Stimulated activated CD8-positive, alpha-beta memory T cell treated with anti-CD3 and anti-CD28 coated beads, Interleukin-15, amount 100 ng/mL, for 48 hours (primary cell): Measurements from ENCODE around the gene TIGD6.
"Not testable (repeated sequence)": the region's sequence is repeated elsewhere in the genome, so short reads cannot be mapped to it uniquely, and the experiment has no call there.

Experiments
- DNase-seq, 2 donors: peaks; one replicate each; pipeline ENCODE4 v3.0.0-alpha.2; 2020; ENCODE audit warnings: low read depth in 2 of 2

TIGD6 gene

DNA sequence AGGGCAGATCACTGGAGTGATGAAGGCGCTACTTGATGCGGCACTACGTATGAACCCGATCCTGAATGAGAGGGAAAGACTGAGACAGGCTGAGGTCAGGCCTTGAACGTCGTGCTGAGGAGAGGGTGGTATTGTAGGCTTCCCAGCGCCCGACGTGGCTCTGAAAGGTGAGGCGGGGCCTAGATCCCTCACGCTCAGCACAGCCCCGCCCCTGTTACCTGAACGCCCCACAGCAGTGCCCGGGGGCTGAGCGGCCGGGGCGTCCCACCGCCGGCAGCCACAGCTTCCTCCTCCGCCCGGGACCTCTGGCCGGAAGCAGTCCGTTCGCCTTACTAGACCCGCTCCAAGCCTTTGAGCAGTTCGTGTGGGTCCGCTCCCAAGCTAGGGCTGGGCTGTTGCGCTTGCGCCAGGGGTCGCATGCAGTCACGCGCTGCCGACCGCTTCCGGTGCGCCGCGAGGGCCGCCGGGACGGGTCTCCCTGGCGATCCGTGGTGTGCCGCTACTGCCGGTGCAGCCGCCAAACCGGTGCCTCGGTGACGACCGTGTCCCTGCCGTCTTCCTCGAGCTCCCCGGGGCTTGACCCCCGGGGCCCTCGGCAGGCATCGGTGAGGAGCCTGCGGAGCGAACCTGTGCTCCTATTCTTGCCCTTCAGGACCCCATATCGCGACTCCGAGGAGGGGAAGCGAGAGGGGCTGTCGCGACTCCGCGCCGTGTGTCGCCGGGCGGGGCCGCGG, at the start of gene TIGD6, which contains the start of gene HMGXB3:
Gene TIGD6 (minus strand): TSS at position 399 of the 734 bp plus-strand sequence. CDS start 4,306 bp downstream, outside the sequence.
Gene HMGXB3 (plus strand): TSS at position 484 of the 734 bp plus-strand sequence. CDS start 4,114 bp downstream, outside the sequence.
- DNase-seq: peak; percentile 90 to 92

DNA sequence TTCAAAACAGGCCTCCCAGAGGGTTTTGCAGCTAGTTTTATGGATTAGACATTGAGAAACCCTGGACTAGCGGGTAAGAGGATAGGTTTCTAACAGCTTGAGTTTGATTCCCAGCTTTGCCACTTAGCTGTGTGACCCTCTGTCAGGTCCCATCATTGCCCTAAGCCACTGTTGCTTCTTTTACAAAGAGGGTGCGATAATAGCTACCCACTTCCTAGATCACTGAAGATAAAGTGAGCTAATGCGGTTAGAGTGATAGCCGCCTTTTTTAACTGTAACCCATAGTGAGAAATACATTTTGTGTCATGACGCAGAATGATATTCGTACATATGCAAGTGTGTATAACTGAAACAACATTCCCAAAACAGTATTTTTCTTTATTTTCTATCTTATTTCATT, 45.6 kb upstream of the TIGD6 start:
- no peak for DNase-seq

DNA sequence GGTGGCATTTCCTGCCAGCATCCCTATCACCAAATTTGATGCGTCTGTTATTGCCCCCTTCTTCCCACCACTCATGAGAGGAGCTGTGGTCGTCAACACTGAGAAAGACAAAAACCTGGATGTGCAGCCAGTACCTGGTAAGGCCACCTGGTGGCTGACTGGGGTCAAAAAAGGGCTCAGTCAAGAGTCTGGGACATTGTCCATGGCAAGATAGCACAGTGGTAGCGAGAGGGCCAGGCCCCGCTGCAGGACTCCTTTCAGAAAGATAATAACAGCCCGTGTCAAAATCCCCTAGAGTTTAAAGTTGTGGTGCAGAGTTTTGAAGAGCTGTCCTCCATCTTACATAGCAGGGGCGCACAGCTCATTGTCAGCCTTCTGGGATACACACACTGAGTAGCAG, 45.1 kb upstream of the TIGD6 start:
- no peak for DNase-seq

DNA sequence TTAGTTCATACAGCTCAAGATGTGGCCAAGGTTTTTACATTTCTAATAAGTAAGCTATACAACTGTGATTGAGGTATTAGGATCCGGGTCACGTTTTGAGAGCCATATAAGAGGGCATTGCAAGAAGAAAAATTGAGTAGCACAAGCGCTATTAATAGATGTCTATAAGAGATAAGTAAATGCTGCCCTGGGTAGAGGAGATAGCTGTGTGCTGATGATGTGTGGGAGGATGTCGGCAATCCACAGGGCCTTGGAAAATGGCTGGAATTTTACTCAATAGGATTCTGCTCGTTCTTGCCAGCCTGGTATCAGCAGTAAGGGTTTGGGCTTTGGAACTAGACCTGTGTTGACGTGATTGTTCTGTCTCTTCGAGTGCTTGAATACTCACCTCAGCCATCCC, 44.3 kb upstream of the TIGD6 start:
- no peak for DNase-seq

DNA sequence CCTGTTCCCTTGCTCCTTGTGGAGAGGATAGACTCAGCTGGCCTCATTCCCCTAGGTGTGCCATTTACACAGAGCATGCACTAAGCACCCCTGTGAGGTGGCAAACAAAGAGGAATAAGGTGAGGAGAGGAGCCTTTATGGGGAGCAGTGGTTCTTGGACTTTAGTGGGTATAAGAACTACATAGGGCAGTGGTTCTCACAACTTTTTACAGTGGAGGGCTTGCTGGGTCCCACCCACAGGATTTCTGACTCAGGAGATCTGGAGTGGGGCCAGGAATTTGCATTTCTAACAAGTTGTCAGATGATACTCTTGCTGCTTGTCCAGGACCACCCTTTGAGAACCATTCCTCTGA, 43.9 kb upstream of the TIGD6 start:
- DNase-seq: no peak

DNA sequence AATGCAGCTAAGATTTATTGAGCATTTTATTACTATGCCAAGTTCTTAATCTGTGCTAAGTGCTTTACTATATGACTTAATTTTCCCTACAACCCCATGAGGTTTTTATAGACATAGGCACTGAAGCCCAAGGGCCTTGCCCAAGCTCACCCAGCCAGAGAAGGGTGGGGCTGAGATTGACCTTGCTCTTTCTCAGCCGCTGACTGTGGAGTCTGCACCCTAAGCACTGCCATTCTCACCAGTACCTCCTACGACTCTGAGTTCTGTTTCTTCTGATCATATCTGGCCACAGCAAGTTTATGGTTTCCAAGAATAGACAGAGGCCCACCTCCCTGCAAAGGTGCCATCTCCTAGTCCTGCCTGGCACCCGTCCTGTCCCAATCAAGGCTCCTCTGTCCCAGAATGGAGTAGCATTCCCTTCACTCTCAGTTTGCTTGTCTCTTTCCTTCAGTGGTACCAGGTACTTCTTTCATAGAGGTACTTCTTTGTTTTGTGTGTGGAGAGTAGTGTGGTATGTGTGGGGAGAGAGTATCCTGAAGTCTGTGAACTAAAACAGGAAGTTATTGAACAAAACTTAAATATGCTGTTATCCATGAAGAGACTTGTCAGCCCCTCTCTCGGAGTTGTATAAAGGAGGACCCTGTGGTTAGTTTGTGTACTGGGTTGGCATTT, 43.3 kb upstream of the TIGD6 start:
- DNase-seq: no peak

DNA sequence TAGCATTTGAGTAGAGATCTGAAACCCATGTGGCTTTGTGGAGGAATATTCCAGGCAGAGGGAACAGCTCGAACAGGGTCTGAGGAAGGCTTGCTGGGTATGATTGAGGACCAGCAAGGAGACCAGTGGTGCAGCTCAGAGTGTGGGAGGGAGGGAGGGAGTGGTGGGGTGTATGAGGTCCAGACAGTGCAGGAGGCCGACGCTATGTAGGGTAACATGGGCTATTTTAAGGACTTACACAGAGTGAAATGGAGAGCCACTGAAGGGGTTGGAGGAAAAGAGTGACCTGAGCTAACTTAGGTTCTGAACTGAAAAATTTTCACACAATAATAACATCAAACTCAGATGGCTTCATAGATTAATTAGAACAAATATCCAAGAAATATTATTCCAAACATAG, 42.0 kb upstream of the TIGD6 start:
- DNase-seq: no peak

DNA sequence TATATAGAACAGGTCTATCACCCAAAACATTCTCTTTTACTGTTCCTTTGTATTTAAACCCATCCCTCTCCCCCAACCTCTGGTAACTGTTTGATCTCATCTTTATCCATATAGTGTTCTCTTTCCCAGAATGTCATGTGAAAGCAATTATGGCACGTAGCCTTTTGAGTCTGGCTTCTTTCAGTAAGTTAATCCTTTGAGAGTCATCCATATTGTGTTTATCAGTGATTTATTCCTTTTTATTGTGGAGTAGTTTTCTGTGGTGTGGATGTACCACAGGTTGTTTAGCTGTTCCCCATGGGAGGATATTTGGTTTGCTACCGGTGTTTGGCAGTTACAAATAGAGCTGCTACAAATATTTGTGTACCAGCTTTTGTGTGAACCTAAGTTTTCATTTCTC, 38.1 kb upstream of the TIGD6 start:
- no peak for DNase-seq

DNA sequence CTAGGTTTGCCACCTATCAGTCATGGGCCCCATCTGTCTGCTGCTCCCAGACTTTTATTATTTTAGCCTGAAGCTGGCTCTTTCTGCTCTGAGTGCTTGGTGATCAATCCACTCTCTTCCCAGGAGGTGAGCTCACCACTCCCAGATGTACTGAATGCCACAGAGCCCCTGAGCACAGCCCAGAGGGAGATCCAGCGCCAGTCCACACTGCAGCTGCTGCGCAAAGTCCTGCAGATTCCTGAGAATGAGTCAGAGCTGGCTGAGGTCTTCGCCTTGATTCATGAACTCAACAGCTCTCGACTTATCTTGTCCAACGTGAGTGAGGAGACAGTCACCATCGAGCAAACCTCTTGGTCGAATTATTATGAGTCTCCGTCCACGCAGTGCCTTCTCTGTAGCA, 36.1 kb upstream of the TIGD6 start:
- no peak for DNase-seq

DNA sequence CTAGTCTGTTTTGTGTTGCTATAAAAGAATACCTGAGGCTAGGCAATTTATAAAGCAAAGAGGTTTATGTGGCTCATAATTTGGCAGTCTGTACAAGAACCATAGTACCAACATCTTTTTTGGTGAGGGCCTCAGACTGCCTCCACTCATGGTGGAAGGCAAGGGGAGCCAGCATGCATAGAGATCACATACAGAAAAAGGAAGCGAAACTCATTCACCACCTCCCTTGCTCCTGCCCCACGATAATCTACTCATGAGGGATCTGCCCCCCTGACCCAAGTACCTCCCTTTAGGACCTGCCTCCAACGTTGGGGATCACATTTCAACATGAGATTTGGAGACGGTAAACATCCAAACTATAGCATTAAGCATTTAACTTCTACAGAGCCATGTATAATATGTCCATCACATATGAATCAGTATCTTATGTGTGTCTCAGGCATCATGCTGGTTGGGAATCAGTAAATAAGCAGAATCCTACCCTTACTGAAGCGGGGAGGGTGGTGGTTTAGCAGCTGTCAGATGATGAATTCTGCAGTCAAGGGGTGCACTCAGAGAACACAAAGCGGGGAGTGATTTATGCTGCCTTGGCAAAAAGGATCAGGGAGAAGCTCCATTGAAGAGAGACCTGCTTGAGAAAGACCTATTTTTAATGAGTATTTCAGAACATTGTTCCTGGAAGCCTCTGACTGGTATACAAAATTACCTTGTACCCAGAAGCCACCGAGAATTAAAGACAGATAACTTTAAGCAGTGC, 34.9 kb upstream of the TIGD6 start:
- DNase-seq: no peak

DNA sequence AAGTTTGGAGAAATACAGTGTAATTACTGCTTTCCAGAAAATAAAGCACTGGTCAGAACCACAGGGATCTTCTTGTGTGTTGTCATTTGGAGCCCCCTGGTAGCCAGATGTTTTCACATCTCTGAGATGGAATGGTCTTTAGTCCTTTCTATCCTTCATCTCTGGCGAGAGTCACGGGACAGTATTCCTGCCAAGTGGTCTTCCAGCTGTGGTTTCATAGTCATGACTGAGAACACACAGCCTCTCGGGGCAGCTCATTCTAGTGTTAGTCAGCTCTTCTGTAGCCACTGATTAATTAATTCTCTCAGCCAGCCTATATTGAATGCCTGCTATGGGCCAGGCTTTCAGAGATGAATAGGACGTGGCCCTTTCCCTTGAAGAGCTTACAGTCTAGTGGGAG, 34.2 kb upstream of the TIGD6 start:
- DNase-seq: no peak

DNA sequence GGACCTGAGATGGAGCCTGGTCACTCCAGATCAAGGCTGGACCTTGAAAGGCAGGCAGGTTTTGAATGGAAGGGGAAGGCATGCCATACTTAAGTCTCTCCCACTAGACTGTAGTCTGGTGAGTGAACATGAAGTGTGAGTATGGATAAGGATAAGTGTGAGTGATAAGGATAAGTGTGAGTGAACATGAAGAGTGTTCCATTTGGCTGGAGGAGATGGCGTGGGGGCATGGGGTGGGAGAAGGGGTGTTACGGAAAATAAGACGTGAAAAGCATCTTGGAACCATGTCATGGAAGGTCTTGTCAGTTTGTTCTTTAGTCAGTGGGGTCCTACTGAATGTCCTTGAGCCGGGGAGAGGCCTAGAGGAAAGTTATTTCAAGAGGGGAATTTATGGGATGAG, 32.9 kb upstream of the TIGD6 start:
- no peak for DNase-seq

DNA sequence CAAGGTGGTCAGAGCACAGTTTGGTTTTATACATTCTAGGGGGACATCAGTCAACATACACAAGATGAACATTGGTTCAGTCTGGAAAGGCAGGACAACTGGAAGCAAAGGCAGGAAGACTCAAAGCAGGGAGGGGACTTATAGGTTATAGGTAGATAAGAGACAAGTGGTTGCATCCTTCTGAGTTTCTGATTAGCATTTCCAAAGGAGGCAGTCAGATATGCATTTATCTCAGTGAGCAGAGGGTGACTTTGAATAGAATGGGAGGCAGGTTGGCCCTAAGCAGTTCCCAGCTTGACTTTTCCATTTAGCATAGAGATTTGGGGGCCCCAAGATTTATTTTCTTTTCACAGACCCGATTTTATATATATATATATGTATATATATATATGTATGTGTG, 27.6 kb upstream of the TIGD6 start:
- not testable (repeated sequence) for DNase-seq

DNA sequence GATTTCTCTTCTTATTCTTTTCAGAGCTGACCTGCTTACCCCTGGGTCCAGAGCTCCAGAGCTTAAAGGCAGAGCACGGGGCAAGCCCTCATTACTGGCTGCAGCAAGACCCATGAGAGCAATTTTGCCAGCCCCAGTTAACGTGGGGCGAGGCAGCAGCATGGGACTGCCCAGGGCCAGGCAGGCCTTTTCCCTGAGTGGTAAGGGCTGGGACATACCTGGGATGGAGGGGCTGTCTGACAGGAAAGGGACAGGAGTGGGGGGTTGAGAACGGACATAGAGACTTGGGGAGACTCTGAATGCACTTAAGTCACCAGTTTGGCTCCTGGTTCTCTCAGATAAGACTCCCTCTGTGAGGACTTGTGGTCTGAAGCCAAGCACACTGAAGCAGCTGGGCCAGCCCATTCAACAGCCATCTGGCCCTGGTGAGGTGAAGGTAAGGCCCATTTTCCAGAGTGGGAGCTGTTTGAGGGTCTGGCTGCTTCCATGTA, 26.3 kb upstream of the TIGD6 start:
- DNase-seq: no peak

DNA sequence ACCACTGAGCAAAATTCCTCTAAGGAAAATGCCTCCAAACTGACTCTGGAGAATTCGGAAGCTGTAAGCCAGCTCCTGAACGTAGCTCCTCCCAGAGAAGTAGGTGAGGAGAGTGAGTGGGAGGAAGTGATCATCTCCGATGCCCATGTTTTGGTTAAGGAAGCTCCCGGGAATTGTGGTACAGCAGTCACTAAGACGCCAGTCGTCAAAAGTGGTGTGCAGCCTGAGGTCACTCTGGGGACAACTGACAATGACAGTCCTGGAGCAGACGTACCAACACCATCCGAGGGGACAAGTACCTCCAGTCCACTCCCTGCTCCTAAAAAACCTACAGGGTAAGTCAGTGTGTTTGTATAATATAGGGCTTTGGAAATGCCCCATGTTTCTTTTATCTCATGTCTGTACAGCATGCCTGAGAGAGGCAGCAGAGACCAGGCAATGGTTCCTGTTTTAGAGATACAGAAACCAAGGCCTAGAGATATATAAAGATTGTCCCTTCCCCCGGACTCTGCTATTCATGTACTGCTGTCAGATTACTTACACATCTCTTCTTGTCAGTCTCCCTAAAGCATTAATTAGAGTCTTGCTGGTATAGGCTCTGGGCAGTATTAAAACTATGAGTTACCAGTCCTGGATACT, 24.0 kb upstream of the TIGD6 start:
- no peak for DNase-seq

DNA sequence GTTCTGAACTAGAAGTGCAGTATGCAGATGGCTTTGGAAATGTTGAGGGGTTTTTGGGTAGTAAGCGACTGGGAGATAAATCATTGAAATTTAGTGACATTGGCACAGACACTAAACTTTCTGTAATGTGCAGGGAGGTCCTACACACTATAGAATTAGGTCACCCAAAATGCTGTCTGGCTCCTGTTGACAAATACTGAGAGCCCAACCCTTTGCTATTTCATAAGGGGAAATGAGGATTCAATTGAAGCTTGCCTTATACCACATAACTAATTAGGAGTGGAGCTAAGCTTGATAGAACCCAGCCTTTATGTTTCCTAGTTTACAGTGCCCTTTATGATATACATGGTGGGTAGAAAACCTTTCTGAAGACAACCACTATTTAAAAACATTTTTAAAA, 22.7 kb upstream of the TIGD6 start:
- no peak for DNase-seq

DNA sequence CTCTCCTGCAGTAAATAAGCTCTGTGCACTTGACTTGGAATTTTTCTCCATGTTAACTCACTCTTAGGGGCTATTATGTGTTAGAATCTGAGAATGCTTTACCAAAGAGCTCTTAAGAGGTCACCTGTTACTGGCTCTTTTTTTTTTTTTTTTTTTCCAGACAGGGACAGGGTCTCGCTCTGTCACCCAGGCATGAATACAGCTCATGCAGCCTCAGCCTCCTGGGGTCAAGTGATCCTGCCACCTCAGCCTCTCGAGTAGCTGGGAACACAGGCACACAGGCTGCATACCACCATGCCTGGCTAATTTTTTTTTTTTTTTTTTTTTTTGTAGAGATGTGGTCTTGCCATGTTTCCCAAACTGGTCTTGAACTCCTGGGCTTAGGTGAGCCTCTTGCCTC, 22.2 kb upstream of the TIGD6 start:
- no peak for DNase-seq

DNA sequence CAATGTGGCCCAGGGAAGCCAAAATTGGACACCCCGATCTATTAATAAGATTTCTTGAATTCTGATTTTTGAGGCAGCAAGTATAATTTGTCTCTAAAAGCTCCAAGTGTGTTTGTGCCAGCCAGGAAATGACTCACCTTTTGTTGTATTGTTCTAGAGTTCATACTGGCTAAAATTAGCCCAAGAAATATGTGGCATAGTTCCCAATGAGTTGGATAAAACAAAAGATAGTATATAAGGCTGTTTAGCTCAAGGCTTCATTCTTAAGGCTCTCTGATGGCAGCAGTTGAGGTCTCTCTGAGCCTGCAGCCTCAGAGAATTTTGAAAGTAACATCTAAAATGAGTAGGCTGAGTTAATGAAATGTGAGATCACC, 21.7 kb upstream of the TIGD6 start:
- no peak for DNase-seq

DNA sequence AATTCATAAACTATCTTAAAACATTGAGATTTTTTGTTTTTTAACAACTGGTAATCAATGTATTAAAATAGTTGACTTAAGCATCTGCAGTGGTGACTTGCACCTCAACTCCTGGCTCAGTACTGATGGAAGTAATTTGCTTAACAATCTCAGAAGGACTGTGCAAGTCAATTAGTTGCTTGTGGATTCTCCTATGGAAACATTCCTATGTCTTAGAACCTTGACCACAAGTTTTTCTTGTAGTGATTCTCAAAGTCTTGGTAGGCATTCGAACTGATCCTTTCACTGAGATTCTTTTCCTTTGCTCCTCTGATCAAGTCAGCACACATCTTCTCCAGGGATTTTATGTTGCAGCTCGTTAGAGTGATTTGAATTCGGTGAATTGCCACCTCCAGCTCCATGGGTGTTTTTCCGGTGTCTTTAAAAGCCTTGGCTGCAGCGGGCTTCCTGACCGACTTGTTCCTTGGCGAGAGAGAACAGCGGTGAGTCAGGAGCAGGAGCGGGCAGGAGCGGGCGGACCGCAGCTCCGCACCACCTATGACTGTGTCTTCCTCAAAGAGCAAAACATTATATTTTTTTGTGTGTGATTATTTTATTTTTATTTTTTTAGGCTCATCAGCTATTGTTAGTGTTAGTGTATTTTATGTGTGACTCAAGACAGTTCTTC, 21.2 kb upstream of the TIGD6 start:
- DNase-seq: no peak

DNA sequence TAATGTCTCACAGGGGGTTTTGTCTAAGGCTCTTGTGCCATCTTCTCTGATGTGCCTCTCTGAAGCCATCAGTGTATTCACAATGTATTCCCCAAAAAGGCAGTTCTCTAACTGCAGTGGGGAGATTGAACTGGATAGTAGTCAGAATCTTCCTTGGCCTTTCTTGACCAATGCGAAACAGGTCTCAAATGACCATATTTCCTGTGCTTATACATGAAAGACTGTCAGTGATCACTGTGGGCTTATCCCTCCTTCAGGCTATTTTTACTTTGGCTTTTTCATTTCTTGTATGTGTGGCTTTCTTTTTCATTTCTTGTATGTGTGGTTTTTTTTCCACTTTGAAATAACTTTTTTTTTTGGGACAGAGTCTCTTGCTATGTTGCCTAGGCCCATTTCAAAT, 19.8 kb upstream of the TIGD6 start:
- DNase-seq: no peak

DNA sequence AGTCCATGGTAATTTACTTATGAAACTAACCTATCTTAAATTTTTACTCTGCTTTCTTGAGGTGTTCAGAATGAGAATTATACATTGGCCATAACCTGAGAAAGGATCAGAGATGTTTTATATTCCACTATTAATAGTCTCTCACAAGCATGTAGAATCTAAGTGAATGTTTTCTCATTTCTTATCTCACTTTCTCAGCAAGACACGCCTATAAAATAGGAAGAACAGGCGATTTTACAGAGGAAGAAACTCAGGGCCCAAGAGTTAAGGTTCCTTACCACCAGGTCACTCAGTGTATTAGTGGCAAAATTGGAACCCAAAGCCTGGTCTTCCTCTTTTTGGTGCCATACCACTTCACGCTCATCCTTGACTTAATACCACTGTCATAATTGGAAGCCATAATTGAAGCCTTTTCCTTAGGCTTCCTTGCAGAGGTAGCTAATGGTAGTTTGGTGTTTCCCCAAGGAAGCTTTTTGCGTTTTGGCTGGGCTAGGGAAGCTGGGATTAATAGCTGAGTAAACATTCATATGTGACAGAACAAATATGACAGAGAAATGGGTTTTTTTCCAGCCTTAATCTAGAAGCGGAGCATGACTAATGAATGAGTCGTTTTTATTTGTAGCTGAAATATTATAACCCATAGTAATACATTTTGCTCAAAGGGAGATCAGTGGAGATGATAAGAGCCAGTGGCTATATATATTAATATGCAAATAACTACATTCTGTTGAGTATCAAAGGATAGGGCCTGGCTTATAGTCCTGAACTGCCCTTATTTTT, 17.0 kb upstream of the TIGD6 start:
- no peak for DNase-seq
